Stimulated activated naive B cell treated with anti-CD40 and anti-IgM and Interleukin-4, amounts not matched to agents 10 μg/mL and 1 μg/mL and 100 μg/mL, for 72 hours (primary cell): ENCODE data around the gene FLRT1.

ENCODE experiments used
- ATAC-seq, 2 donors: fragments of 150-1000 bp; cut with Tn5 transposase; replicated peaks; 2 replicates each; pipeline ENCODE4 v1.10.0; 2021; ENCODE audit warnings: moderate library complexity in 1 of 2
- DNase-seq: peaks from one replicate; pipeline ENCODE4 v3.0.0; 2021
- H3K27ac Mint-ChIP-seq: one replicate; pipeline ENCODE4 v1.8.0; 2022; ENCODE audit warnings: mild to moderate bottlenecking, mixed read lengths
- H3K27me3 Mint-ChIP-seq, 2 donors: one replicate each; pipeline ENCODE4 v1.8.0; 2022; ENCODE audit warnings: mixed read lengths in 2 of 2
- H3K36me3 Mint-ChIP-seq, 2 donors: one replicate each; pipeline ENCODE4 v1.8.0; 2022; ENCODE audit warnings: mixed read lengths in 2 of 2, mild to moderate bottlenecking in 1 of 2
- H3K4me1 Mint-ChIP-seq, 2 donors: one replicate each; pipeline ENCODE4 v1.8.0; 2022; ENCODE audit warnings: mixed read lengths in 2 of 2, mild to moderate bottlenecking in 1 of 2
- H3K4me3 Mint-ChIP-seq, 2 donors: one replicate each; pipeline ENCODE4 v1.8.0; 2022; ENCODE audit warnings: mild to moderate bottlenecking in 2 of 2, mixed read lengths in 2 of 2, moderate library complexity in 1 of 2
- H3K9me3 Mint-ChIP-seq, 2 donors: one replicate each; pipeline ENCODE4 v1.8.0; 2022; ENCODE audit warnings: mixed read lengths in 2 of 2, mild to moderate bottlenecking in 1 of 2

The FLRT1 gene

DNA sequence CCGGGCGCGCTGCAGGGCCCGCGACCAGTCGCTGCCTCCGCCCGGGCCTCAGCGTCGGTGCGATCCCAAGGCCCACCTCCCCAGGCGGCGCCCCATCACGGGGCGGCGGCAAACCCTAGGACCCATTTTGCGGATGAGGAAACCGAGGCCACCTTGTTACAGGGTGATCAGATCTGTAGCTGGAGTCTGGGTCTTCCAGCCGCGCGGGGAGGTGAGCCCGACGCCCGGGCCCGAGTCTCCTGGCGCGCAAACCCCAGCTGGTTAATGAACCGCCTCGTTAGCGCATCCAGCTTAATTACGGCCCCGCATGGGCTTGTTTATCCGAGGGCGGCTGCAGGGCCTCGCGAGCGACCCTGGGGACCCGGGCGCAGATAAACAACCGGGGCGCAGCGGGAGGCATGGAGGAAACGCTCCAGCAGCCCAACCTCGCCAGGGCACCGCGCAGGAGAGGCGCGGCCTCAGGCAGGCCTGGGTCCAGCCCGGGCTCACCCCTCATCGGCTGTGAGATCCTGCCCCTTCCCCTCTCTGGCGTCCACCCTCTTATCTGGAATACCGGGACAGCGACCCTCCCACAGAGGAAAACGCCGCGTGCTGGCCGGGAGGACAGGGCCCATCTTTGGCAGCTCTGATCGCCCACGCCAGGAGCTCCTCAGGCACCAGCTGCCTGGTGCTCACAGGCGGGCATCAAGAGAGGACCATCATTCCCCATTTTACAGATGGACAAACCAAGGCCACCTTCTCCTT lies 34.8 kb upstream of the FLRT1 start:
- Mint-ChIP-seq H3K36me3 (peaks cover 21 to 30% of the 10 kb centered on the region in 2 donors), H3K27me3 (peaks cover 15 to 29% of the 10 kb centered on the region in 2 donors), H3K9me3 (no peaks in the 10 kb centered on the region), H3K27ac (no peak overlapping the region), H3K4me3 (peak overlapping the region; percentile 25 to 47), H3K4me1 (peaks cover 18 to 49% of the 10 kb centered on the region in 2 donors)
- ATAC-seq (no peak), DNase-seq (no peak)

DNA sequence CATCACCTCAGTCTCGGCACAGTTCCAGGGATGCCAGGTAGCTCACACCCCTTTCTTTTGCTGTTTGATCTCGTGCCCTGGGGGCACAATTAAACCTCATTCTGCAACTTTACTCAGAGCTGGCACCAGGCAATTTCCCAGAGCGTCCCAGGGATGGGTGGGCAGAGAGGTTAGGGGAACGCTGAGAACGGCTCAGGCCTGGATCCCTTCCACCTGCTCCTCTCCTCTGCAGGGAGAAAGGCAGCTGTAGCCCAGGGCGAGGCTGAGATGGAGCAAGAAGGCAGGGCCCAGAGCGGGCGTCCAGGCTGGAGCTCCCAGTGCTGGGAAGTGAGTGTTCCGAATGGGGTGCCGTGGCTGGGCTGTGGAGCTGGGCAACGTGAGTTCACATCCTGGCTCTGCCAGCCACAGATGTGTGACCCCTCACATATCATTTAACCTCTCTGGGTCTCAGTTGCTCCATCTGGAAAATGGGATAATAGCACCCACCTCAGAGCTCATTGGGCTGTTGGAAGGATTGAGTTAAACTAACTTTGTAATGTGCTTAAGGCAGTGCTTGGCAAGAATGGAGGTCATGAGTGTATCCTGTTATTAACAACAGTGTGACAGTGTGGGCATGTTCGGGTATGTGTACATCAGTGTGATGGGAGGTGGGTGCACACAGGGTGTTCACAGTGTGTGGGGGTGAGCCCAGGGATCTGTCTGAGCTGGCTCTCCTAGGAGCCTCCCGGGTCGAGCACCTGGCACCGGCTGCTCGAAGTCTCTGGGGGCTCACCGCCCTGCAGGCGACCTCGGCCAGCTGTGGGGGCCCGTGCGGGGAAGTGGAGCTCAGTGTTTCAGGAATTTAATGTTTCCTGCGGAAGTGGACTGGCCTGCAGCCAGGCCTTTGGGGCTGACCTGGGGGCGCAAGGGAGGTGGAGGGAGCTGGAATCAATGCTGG lies 34.0 kb upstream of the FLRT1 start:
- H3K36me3 Mint-ChIP-seq: peaks cover 19 to 22% of the 10 kb centered on the region in 2 donors
- no peak overlapping the region for H3K27ac Mint-ChIP-seq
- peaks cover 20 to 54% of the 10 kb centered on the region in 2 donors for H3K4me1 Mint-ChIP-seq
- DNase-seq: no peak
- H3K4me3 Mint-ChIP-seq: peak overlapping the region; percentile 16 to 25
- peaks cover 24 to 37% of the 10 kb centered on the region in 2 donors for H3K27me3 Mint-ChIP-seq
- no peaks in the 10 kb centered on the region for H3K9me3 Mint-ChIP-seq
- ATAC-seq: no peak

DNA sequence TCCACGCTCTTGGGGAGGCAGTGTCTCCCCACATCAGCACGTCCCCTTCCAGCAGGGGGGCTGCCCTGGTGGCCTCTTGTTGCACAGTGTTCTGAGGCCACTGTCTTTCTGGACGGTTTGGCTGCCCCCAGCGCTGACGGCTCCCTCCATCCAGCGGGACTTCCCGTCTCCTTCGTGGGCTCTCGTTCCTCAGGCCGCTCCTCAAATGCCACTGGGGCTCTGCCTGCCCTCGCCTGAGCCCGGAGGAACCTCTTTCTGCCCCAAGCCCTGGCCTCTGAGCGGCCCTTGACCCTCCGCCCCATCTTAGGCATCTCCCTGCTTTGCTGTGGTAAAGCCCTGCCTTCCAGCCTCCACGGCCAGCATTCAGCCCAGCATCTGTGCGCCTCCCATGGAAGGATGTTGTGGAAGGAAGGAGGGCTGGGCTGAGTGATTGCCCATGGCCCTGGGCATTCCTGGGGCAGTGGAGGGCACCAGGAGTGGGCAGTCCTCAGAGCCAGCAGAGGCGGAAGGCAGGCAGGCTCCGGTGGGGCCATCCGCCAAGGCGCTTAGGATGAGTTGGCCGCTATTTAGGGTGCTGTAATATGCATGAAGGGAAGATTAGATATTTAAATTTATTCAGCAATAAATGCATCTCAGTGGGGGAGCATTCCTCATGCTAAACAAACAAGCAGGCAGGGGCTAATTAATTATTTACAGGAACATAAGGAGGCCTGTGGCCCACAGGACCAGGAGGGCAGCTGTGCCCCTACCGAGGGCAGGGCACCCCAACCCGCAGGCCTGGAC lies 31.7 kb upstream of the FLRT1 start:
- Mint-ChIP-seq H3K27me3 (peaks cover 42 to 59% of the 10 kb centered on the region in 2 donors), H3K4me1 (peaks cover 22 to 55% of the 10 kb centered on the region in 2 donors), H3K27ac (no peak overlapping the region), H3K36me3 (peaks cover 5 to 6% of the 10 kb centered on the region in 2 donors), H3K9me3 (no peaks in the 10 kb centered on the region), H3K4me3 (no peak overlapping the region)
- ATAC-seq: no peak
- no peak for DNase-seq

DNA sequence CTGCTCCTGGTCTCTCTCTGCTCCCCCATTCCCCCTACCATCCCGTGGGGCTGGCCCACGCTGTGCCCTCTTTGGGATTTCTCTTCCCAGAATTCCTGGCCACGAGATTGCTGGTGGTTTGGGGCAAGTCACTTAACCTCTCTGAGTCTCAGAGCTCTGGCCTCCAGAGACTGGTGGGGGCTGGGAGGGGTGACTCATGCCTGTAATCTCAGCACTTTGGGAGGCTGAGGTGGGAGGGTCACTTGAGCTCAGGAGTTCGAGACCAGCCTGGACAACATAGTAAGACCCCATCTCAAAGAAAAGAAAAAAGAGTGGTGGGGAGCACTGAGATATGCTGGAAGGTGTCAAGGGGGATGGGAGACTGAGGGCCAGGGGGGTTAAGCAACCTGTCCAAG lies 31.1 kb upstream of the FLRT1 start:
- Mint-ChIP-seq H3K27ac (no peak overlapping the region), H3K36me3 (peaks cover 4% of the 10 kb centered on the region in 2 donors), H3K27me3 (peaks cover 42 to 63% of the 10 kb centered on the region in 2 donors), H3K4me3 (no peak overlapping the region), H3K9me3 (no peaks in the 10 kb centered on the region), H3K4me1 (peaks cover 22 to 49% of the 10 kb centered on the region in 2 donors)
- no peak for ATAC-seq
- no peak for DNase-seq

DNA sequence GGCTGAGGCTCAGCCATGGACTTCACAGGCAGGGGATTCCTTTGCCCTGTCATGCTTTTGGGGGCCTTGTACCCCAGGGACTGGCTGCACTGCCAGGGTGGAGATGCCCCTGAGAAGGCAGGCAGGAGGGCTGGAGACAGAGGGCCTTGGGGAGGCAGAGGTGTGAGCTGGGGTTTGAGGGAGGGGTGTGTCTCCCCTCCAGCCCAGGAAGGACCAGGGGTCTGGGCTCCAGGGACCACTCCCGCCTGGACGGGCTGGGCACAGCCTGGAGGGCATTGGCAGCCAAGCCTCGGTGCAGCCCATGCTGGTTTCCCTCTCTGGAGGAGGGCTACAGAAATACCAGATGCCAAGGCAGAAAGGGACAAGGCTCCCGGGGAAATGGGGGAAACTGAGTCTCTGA lies 30.0 kb upstream of the FLRT1 start:
- H3K9me3 Mint-ChIP-seq: peaks cover 7 to 8% of the 10 kb centered on the region in 2 donors
- DNase-seq (no peak), ATAC-seq (no peak)
- H3K27ac Mint-ChIP-seq: no peak overlapping the region
- H3K4me1 Mint-ChIP-seq: peaks cover 21 to 42% of the 10 kb centered on the region in 2 donors
- H3K4me3 Mint-ChIP-seq: no peak overlapping the region
- H3K27me3 Mint-ChIP-seq: peaks cover 52 to 72% of the 10 kb centered on the region in 2 donors
- H3K36me3 Mint-ChIP-seq: peaks cover 10 to 12% of the 10 kb centered on the region in 2 donors

DNA sequence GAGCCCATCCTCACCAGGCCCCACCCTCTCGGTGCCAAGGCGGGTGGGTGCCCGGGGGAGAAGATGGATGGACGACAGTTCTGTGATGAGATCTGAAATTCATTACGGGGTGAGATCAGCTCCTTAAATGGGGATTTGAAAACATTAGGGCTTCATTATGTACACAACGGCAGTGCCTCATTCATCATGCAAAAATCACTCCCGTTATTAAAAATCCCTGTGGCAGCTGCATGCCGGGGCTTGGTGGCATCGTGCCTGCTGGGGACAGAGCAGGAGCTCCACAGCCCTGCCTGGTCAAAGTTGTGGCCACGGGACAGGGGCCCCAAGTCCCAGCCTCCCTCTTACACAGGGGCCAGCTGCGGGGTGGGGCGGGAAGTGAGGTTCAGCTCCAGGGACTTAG lies 29.3 kb upstream of the FLRT1 start:
- Mint-ChIP-seq H3K36me3 (peaks cover 10 to 19% of the 10 kb centered on the region in 2 donors), H3K9me3 (peaks cover 13 to 14% of the 10 kb centered on the region in 2 donors), H3K4me3 (no peak overlapping the region), H3K27me3 (peaks cover 56 to 72% of the 10 kb centered on the region in 2 donors), H3K4me1 (peaks cover 19 to 35% of the 10 kb centered on the region in 2 donors), H3K27ac (no peak overlapping the region)
- DNase-seq (no peak), ATAC-seq (no peak)

DNA sequence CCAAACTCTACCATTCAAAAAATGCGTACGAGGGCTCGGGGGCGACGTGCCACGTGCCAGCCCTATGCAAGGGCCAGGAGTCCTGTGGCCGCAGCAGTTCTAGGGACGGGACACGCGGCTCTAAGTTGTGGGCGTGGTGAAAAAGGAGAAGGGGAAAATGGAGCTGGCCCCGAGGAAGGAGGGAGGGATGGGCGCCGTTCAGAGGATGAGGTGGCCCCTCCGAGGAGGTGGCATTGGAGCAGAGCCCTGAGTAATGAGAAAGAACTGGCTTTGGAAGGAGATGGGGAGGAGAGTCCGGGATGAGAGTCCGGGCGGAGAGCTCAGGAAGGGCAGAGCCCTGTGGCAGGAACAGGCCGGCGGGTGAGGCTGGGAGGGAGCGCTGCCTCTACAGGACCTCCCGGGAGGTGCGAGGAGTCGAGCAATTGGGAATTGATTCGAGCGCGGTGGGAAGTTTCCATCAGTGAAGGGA lies 28.5 kb upstream of the FLRT1 start:
- peak overlapping the region; percentile 57 for H3K27ac Mint-ChIP-seq
- peaks cover 13 to 14% of the 10 kb centered on the region in 2 donors for H3K9me3 Mint-ChIP-seq
- peak overlapping the region; percentile 78 to 81 for H3K4me3 Mint-ChIP-seq
- H3K4me1 Mint-ChIP-seq: peaks cover 17 to 28% of the 10 kb centered on the region in 2 donors
- H3K27me3 Mint-ChIP-seq: peaks cover 51 to 67% of the 10 kb centered on the region in 2 donors
- H3K36me3 Mint-ChIP-seq: peaks cover 10 to 19% of the 10 kb centered on the region in 2 donors
- peak; percentile 19 to 29 for ATAC-seq
- no peak for DNase-seq

DNA sequence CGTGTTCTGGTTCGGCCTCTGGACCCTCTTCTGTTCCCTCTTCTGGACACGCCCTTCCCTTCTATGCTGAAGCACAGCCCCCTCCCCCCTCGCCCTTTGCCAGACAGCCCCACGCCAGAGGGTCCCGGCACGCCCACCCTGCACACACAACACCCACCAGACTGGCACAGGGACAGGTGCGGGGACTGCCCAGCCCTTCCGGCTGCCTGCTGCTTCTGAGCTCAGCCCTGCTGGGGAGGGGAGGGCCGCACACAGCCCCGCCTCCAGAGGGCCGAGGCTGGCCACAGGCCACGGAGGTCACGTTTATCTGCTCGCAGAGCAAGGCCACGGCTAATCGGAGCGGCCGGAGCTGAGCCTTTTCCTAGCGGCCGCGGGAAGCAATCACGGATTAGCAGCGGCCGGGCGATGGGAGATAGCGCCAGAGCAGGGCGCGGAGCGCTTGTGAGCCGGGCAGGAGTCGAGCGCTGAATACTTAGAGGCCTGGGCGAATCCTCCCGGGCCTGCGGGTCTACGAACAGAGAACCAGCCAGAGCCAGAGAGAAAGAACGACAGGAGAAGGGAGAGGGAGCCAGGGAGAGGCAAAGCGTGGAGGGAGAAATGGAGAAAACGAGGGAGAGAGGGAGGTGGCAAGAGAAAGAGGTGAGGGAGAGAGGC lies 28.0 kb upstream of the FLRT1 start:
- Mint-ChIP-seq H3K4me1 (peaks cover 15 to 22% of the 10 kb centered on the region in 2 donors), H3K36me3 (peaks cover 10 to 19% of the 10 kb centered on the region in 2 donors), H3K27ac (no peak overlapping the region), H3K9me3 (peaks cover 13 to 14% of the 10 kb centered on the region in 2 donors), H3K4me3 (peak overlapping the region; percentile 78 to 81), H3K27me3 (peaks cover 51 to 61% of the 10 kb centered on the region in 2 donors)
- ATAC-seq: peak; percentile 71 to 78
- DNase-seq: no peak

DNA sequence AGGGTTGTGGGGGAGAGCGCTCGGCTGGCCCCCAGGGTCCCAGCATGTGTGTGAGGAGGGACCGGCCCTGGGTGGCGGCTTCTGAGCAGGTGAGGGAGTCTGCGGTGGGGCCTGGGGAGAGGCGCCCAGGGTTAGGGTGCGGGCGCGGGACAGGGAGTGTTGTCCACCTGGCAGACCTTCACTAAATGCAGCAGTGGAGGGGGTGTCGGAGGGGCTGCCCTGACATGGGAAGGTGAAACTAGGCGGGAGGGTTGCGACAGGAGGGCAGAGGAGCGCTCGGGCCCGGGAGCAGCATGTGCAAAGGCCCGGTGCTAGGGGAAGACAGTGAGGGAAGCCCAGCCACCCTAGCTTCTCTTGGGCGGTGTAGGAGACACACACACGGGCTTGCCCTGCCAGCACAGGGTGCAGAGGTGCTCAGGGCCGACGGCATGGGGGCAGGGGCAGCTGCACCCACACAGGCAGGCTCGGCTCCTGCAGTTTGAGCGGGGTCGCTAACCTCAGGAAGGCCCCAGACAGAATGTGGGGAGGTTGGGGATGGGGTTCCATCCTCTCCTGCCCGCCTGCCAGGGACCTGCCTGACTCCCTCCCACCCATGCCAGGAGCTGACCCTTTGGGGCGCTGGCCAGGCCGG lies 27.3 kb upstream of the FLRT1 start:
- no peak for DNase-seq
- no peak for ATAC-seq
- peaks cover 13 to 14% of the 10 kb centered on the region in 2 donors for H3K9me3 Mint-ChIP-seq
- H3K36me3 Mint-ChIP-seq: peaks cover 10 to 19% of the 10 kb centered on the region in 2 donors
- peaks cover 15 to 21% of the 10 kb centered on the region in 2 donors for H3K4me1 Mint-ChIP-seq
- peaks cover 51 to 60% of the 10 kb centered on the region in 2 donors for H3K27me3 Mint-ChIP-seq
- no peak overlapping the region for H3K27ac Mint-ChIP-seq
- peak overlapping the region; percentile 78 to 81 for H3K4me3 Mint-ChIP-seq

DNA sequence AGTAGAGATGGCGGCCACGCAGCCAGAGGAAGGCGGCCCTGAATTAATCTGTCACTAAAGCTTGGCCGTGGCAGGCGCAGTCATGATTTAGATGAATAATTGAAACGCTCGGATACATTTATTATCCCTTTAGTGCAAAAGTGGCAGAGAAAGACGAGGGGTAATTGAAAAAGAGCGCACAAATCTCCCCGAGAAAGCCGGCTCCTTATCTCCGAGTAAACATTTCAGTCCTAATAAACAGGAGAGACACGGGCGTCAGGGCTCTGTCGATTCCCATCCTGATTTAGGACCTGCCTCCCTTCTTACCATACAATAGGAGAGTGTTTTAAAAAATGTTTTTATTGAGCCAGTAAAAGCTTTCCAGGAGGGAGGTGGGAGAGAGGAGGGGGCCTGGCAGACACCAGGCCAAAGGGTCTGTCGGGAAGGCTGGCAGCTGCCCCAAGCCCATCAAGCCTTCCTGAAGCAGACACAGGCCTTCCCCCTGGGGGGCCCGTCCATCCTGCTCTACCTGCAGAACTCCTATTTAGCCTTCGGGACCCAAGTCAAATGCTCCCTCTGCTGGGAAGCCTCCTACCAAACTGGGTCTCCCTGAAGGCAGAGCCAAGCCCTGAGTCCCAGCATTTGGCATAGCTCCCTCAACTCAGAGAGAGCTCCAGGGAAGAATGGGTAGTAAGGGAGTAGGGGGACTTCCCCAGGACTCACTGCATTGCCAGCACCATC lies 26.7 kb upstream of the FLRT1 start:
- DNase-seq (no peak), ATAC-seq (no peak)
- Mint-ChIP-seq H3K27ac (no peak overlapping the region), H3K27me3 (peaks cover 51 to 60% of the 10 kb centered on the region in 2 donors), H3K36me3 (peaks cover 12 to 19% of the 10 kb centered on the region in 2 donors), H3K4me1 (peaks cover 15 to 21% of the 10 kb centered on the region in 2 donors), H3K4me3 (no peak overlapping the region), H3K9me3 (peaks cover 13 to 14% of the 10 kb centered on the region in 2 donors)

DNA sequence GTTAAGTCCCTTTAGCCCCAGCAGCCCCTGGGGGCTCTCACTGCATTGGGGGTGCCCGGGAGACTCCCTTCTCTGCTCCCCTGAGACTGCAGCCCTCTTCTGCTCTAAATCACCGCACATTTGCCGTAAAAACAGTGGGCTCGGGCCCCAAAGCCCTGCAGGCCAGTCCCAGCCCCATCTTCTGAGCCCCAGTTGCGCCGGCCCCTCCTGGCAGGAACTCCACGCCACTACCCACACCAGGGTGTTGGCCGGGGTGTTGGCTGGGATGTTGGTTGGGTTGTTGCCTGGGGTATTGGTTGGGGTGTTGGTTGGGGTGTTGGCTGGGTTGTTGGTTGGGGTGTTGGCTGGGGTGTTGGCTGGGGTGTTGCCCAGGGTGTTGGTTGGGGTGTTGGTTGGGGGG lies 26.0 kb upstream of the FLRT1 start:
- ATAC-seq (no peak), DNase-seq (no peak)
- peaks cover 12 to 19% of the 10 kb centered on the region in 2 donors for H3K36me3 Mint-ChIP-seq
- no peak overlapping the region for H3K27ac Mint-ChIP-seq
- H3K4me3 Mint-ChIP-seq: no peak overlapping the region
- H3K4me1 Mint-ChIP-seq: peaks cover 15 to 21% of the 10 kb centered on the region in 2 donors
- peaks cover 13 to 14% of the 10 kb centered on the region in 2 donors for H3K9me3 Mint-ChIP-seq
- peaks cover 48 to 60% of the 10 kb centered on the region in 2 donors for H3K27me3 Mint-ChIP-seq

DNA sequence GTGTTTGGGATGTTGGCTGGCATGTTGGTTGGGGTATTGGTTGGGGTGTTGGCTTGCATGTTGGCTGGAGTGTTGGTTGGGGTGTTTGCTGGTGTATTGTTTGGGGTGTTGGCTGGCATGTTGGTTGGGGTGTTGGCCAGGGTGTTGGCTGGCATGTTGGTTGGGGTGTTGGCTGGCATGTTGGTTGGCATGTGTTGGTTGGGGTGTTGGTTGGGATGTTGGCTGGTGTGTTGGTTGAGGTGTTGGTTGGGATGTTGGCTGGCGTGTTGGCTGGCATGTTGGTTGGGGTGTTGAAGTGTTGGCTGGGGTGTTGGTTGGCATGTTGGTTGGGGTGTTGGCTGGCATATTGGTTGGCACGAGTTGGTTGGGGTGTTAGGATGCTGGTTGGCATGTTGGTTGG lies 24.9 kb upstream of the FLRT1 start:
- H3K9me3 Mint-ChIP-seq: peaks cover 13 to 14% of the 10 kb centered on the region in 2 donors
- DNase-seq: no peak
- H3K27ac Mint-ChIP-seq: no peak overlapping the region
- peaks cover 42 to 53% of the 10 kb centered on the region in 2 donors for H3K27me3 Mint-ChIP-seq
- H3K4me3 Mint-ChIP-seq: no peak overlapping the region
- H3K4me1 Mint-ChIP-seq: peaks cover 15 to 21% of the 10 kb centered on the region in 2 donors
- peaks cover 12 to 19% of the 10 kb centered on the region in 2 donors for H3K36me3 Mint-ChIP-seq
- ATAC-seq: no peak
